SH-SY5Y (cell line): ENCODE measurements around the gene SLIT1.

Experiments used
- GATA2 ChIP-seq: IDR thresholded peaks from 2 replicates; pipeline ENCODE4 v1.6.1; 2011; ENCODE audit warnings: mild to moderate bottlenecking, low read depth, low read length
- GATA3 ChIP-seq: IDR thresholded peaks from 2 replicates; pipeline ENCODE4 v1.6.1; 2011; ENCODE audit warnings: low read depth, mild to moderate bottlenecking, low read length, moderate library complexity

GRCh38 chr10:97210543-97210960, 24.8 kb upstream of the SLIT1 start:
- TF ChIP-seq GATA2 (no peak), GATA3 (no peak)
